ENCODE data around the gene TRIM26. TPM values are rescaled to one million over a fixed set of nuclear protein-coding genes. Genes with fewer than 3 reads are reported as not detected.
"Not testable (repeated sequence)": the region's sequence is repeated elsewhere in the genome, so short reads cannot be mapped to it uniquely, and the experiment has no call there.

Gene TRIM26
- total and polyA plus RNA-seq, 5 experiments from 2014 or later = 22.7 to 47.0 (median 42.6) TPM

DNA sequence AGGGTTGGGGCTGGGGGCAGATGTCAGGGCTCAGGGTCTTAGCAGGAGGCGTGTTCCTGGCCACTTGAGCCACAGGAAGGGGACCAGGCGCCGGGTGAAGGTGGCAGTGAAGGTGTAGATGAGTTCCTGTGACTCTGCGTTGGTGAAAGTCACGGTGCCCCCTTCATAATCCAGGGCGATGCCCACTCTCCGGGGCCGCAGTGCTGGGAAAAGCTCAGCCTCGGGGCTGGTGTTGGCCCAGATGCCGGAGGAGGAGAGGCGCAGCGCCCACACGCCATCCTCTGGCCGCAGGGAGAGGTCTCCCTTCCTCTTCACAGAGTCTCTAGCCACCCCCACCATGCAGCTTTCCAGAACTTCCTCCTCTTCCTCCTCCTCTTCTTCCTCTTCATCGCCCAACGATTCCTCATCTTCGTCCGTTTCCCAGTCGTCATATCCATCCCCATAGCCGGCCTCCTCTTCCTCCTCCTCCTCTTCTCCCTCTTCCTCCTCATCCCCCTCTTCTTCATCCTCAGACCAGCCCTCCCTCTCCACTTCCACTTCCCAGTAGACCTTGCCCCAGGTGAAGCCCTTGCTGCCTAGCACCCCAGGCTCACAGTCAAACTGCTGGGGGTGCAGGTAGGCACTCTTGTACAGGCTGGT is 27.2 kb downstream of the TRIM26 start:
- DNase-seq (no peak), ATAC-seq (no peak)
- POLR2A ChIA-PET = interaction anchor here (1.5 kb wide), 1 partner anchor 19 kb away, joined by 4 read pairs; no protein-coding TSS in a partner anchor
- H3K4me3 Mint-ChIP-seq = no peak overlapping the region
- no peaks in the 10 kb centered on the region for H3K27me3 Mint-ChIP-seq
- peak overlapping the region in 2 of 10 donors; percentile 40 to 74 for H3K27ac Mint-ChIP-seq
- H3K9me3 Mint-ChIP-seq = peaks cover 0 to 2% (median 0%) of the 10 kb centered on the region in 9 donors
- H3K4me1 Mint-ChIP-seq = peaks cover 0 to 5% (median 0%) of the 10 kb centered on the region in 4 donors
- peaks cover 9 to 60% (median 22%) of the 10 kb centered on the region in 3 donors for H3K36me3 Mint-ChIP-seq

- H3K36me3 Mint-ChIP-seq = peaks cover 6 to 45% (median 21%) of the 10 kb centered on the region in 3 donors
- ATAC-seq (no peak), DNase-seq (no peak)
- peaks cover 0 to 7% (median 0%) of the 10 kb centered on the region in 4 donors for H3K4me1 Mint-ChIP-seq
- no peak overlapping the region for H3K4me3 Mint-ChIP-seq
- H3K27me3 Mint-ChIP-seq = peaks cover under 1 to 4% (median 4%) of the 10 kb centered on the region in 5 donors
- POLR2A ChIA-PET = no interaction called here
- peak overlapping the region in 8 of 10 donors; percentile 6 to 85 (median 54) for H3K27ac Mint-ChIP-seq
- peaks cover 0 to 8% (median 4%) of the 10 kb centered on the region in 9 donors for H3K9me3 Mint-ChIP-seq
These were observed 28.7 kb downstream of the TRIM26 start for GRCh38 chr6:30184417-30185031.

- Mint-ChIP-seq H3K4me3 (no peak overlapping the region), H3K27me3 (peaks cover 24 to 47% (median 30%) of the 10 kb centered on the region in 5 donors)
- ATAC-seq = no peak
These were observed 33.1 kb downstream of the TRIM26 start for GRCh38 chr6:30180145-30180544.

DNA sequence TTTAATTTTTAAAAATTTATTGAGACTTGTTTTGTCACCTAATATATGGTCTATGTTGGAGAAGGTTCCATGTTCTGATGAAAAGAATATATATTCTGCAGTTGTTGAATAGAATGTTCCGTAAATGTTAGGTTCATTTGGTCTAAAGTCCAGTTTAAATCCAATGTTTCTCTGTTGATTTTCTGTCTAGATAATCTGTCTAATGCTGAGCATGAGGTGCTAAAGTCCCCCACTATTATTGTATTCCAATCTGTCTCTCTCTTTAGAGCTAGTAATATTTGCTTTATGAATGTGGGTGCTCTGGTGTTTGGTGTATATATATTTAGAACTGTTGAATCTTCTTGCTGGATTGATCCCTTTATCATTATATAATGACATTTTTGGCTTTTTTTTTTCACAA is 34.4 kb downstream of the TRIM26 start:
- Mint-ChIP-seq H3K4me1 (peaks cover 0 to 3% (median 0%) of the 10 kb centered on the region in 4 donors), H3K9me3 (peaks cover 0 to 15% (median 9%) of the 10 kb centered on the region in 9 donors), H3K36me3 (peaks cover 0 to 9% (median 8%) of the 10 kb centered on the region in 3 donors), H3K4me3 (no peak overlapping the region), H3K27ac (no peak overlapping the region), H3K27me3 (peaks cover 32 to 57% (median 39%) of the 10 kb centered on the region in 5 donors)
- no peak for ATAC-seq
- no peak for DNase-seq
- POLR2A ChIA-PET = no interaction called here

More at GRCh38 chr6:30180145-30180544, 33.1 kb downstream of the TRIM26 start:
- POLR2A ChIA-PET = no interaction called here
- Mint-ChIP-seq H3K9me3 (peaks cover 0 to 15% (median 9%) of the 10 kb centered on the region in 9 donors), H3K36me3 (peaks cover 7 to 9% (median 8%) of the 10 kb centered on the region in 3 donors), H3K4me1 (peaks cover 0 to 3% (median 0%) of the 10 kb centered on the region in 4 donors), H3K27ac (peak overlapping the region in 1 of 10 donors; percentile 25)
- no peak for DNase-seq

- POLR2A ChIA-PET = no interaction called here
- Mint-ChIP-seq H3K9me3 (peaks cover 0 to 13% (median 6%) of the 10 kb centered on the region in 9 donors), H3K27me3 (peaks cover 45 to 83% (median 59%) of the 10 kb centered on the region in 5 donors), H3K4me1 (peaks cover 0 to 9% (median 2%) of the 10 kb centered on the region in 4 donors), H3K27ac (no peak overlapping the region), H3K4me3 (no peak overlapping the region), H3K36me3 (peaks cover 0 to 8% (median 7%) of the 10 kb centered on the region in 3 donors)
- ATAC-seq = no peak
- no peak for DNase-seq
These were observed 37.4 kb downstream of the TRIM26 start for GRCh38 chr6:30175765-30176164.

DNA sequence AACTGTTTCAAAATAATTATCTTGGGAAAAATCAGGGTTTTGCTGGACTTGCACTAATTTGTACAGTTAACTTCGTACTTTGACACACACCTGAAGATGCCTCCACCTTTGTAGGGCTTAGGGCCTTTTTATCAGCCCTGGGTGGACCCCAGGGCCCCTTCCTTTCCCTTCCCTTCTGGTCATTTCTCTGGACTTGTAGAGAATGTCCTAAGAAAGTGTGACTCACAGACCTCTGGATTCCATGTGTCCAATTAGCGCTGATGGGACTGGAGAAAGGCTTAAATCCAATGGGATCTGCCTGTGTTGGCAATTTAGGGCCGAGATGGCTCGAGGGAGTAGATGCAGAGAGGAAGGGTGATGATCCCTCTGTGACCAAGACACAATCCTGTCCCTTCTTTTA is 40.5 kb downstream of the TRIM26 start:
- DNase-seq (no peak), ATAC-seq (no peak)
- Mint-ChIP-seq H3K27ac (no peak overlapping the region), H3K4me3 (peak overlapping the region in 2 of 10 donors; percentile 23 to 37), H3K36me3 (no peaks in the 10 kb centered on the region), H3K4me1 (peaks cover 0 to 9% (median 3%) of the 10 kb centered on the region in 4 donors), H3K27me3 (peaks cover 51 to 92% (median 67%) of the 10 kb centered on the region in 5 donors), H3K9me3 (no peaks in the 10 kb centered on the region)
- POLR2A ChIA-PET = no interaction called here

- DNase-seq (peak in 1 of 10 donors; percentile 14), ATAC-seq (peak; percentile 42 to 59)
- peak overlapping the region in 8 of 10 donors; percentile 22 to 60 (median 41) for H3K4me3 Mint-ChIP-seq
- no peaks in the 10 kb centered on the region for H3K9me3 Mint-ChIP-seq
- peaks cover 0 to 11% (median 4%) of the 10 kb centered on the region in 4 donors for H3K4me1 Mint-ChIP-seq
- peaks cover 47 to 85% (median 62%) of the 10 kb centered on the region in 5 donors for H3K27me3 Mint-ChIP-seq
- no peaks in the 10 kb centered on the region for H3K36me3 Mint-ChIP-seq
- POLR2A ChIA-PET = no interaction called here
- H3K27ac Mint-ChIP-seq = peak overlapping the region in 1 of 10 donors; percentile 60
These were observed 41.3 kb downstream of the TRIM26 start for GRCh38 chr6:30171677-30172471.

DNA sequence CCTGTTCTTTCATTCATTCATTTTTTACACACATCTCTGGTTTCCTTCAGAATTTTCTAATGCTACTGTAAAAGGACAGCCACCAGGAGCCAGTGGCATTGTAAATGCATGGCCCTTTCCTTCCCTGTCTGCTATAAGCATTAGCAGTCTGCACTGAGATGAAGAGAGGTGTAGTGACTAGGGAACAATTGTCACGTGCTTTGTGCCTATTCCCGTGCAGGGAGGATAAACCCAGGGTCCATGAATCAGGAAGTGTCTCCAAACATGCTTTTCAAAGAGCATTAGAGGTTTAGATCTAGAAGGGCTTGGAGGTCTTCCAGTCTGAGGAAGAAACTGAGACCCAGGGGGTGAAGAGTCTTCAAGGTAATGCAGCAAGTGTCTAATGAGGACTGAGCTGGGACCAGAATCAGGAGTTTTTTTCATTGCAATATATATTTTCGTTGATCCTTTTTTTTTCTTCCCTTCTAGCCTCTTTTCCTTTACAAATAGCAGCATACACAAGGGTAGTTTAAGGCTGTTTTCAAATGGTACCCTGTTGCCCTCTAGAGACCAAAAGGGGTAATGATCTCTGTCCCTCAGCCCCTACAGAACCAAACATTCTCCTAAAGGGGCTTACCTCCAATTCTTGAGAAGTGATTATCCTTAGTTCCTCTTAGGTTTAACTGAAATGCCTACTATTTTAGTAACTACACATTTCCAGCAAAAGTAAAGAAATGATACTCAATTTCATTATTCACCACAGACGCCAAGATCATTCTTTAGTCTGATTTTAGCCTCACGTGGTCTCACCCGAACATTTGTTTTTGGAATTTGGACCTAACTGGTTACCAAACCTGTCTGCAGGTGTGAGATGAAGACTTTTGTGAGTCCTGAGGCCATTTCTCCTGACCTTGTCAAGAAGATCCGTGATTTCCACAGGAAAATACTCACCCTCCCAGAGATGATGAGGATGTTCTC is 43.3 kb downstream of the TRIM26 start:
- Mint-ChIP-seq H3K27ac (peak overlapping the region in 1 of 10 donors; percentile 54), H3K27me3 (peaks cover 39 to 65% (median 51%) of the 10 kb centered on the region in 5 donors), H3K36me3 (no peaks in the 10 kb centered on the region), H3K9me3 (no peaks in the 10 kb centered on the region), H3K4me1 (peaks cover 0 to 11% (median 4%) of the 10 kb centered on the region in 4 donors), H3K4me3 (no peak overlapping the region)
- peak in 3 of 10 donors; percentile 39 to 47 (median 42) for DNase-seq
- POLR2A ChIA-PET = no interaction called here
- peak; percentile 80 to 88 for ATAC-seq

DNA sequence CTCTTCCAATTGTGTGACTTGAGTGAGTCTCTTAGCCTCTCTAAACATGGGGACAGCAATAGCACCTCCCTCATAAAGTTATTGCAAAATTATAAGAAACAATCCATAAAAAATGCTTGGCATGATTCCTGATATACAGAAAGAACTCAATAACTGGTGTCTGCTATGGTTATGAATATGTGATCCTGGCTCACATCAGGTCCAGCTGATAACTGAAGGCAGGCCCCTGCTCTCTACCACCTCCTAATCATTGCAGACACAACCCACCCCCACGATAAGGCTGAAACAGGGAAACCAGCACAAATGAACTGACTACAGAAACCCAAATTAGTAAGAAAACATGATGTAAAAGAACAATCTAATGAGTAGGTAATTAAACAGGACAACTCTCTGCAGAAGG is 44.5 kb downstream of the TRIM26 start:
- Mint-ChIP-seq H3K27ac (no peak overlapping the region), H3K27me3 (peaks cover 34 to 58% (median 42%) of the 10 kb centered on the region in 5 donors), H3K4me1 (peaks cover 0 to 11% (median 4%) of the 10 kb centered on the region in 4 donors), H3K4me3 (no peak overlapping the region), H3K36me3 (no peaks in the 10 kb centered on the region), H3K9me3 (no peaks in the 10 kb centered on the region)
- DNase-seq (no peak), ATAC-seq (no peak)
- POLR2A ChIA-PET = no interaction called here

DNA sequence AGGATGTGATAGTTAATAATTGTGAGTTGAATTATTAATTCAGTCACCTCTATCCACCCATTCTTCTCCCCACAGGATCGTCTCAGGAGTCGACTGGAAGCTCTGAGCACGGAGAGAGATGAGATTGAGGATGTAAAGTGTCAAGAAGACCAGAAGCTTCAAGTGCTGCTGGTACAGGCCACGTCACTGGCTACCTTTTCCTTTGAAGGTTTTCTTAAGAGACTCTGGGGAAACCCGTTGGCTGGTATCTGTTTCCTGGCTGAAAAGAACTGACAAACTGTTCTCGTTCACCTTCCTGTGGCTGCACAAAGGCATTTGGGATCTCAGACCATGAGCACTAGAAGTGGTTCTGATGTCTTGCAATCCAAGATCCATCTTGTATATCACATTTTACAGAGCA is 46.1 kb downstream of the TRIM26 start:
- Mint-ChIP-seq H3K4me1 (peaks cover 0 to 15% (median 6%) of the 10 kb centered on the region in 4 donors), H3K9me3 (no peaks in the 10 kb centered on the region), H3K36me3 (no peaks in the 10 kb centered on the region), H3K27ac (no peak overlapping the region), H3K27me3 (peaks cover 27 to 44% (median 32%) of the 10 kb centered on the region in 5 donors), H3K4me3 (no peak overlapping the region)
- DNase-seq (no peak), ATAC-seq (peak in 1 of 2 donors; percentile 39)
- POLR2A ChIA-PET = interaction anchor here (0.5 to 1.3 kb wide), 2 partner anchors 20 to 75 kb away, joined by 3 to 4 read pairs; no protein-coding TSS in a partner anchor

GRCh38 chr6:30165238-30165637 is 48.0 kb downstream of the TRIM26 start:
- ATAC-seq, H3K4me3 Mint-ChIP-seq, H3K9me3 Mint-ChIP-seq, DNase-seq, POLR2A ChIA-PET, H3K36me3 Mint-ChIP-seq: not testable (repeated sequence)
- peak overlapping the region in 1 of 10 donors; percentile 24 for H3K27ac Mint-ChIP-seq
- H3K27me3 Mint-ChIP-seq = peaks cover 16 to 26% (median 19%) of the 10 kb centered on the region in 5 donors
- peaks cover 0 to 11% (median 2%) of the 10 kb centered on the region in 4 donors for H3K4me1 Mint-ChIP-seq
